Panc1 (cell line): Measurements from ENCODE around the gene ST8SIA3. TPM values are rescaled to one million over a fixed set of nuclear protein-coding genes. Genes with fewer than 3 reads are reported as not detected.

ENCODE experiments used
- ATAC-seq: fragments of 200-7000 bp; cut with Tn5 transposase; 2 replicates; pipeline ENCODE4 v1.9.1; 2020; ENCODE audit warnings: mild to moderate bottlenecking, moderate library complexity
- BruUV-seq: library from RNA; stranded (reverse); fragments of 400-500 nt; replicated peaks from 2 replicates; lab custom pipeline; 2021; lab: Mats Ljungman, UMichigan
- CTCF ChIA-PET: fragments of 300-600 bp; sonication (Branson Sonifier 250); formaldehyde crosslinking; loops from one replicate; lab custom pipeline; 2022; ENCODE audit warnings: antibody characterized with exemption; lab: Charles Lee
- POLR2A ChIA-PET: fragments of 300-600 bp; sonication (Branson Sonifier 250); formaldehyde crosslinking; loops from one replicate; lab custom pipeline; 2022; ENCODE audit warnings: antibody characterized with exemption; lab: Charles Lee
- DNase-seq: peaks from one replicate; pipeline ENCODE4 v3.0.0-alpha.2; 2010; ENCODE audit warnings: low read depth, low spot score
- H3K27ac ChIP-seq: 2 replicates; pipeline ENCODE4 v1.5.1; 2011; ENCODE audit warnings: mild to moderate bottlenecking, low read length, inconsistent platforms
- H3K27me3 ChIP-seq: fragments of 200-500 bp; sonication (Bioruptor generic); 2 replicates; pipeline ENCODE4 v1.6.0; 2014; ENCODE audit warnings: low read length, inconsistent platforms; ENCODE audit not compliant: control insufficient read depth, insufficient read depth
- H3K36me3 ChIP-seq: fragments of 200-500 bp; sonication (Bioruptor generic); 2 replicates; pipeline ENCODE4 v1.5.1; 2014; ENCODE audit warnings: inconsistent platforms, mild to moderate bottlenecking, low read length, moderate library complexity; ENCODE audit not compliant: control insufficient read depth, insufficient read depth
- H3K4me1 ChIP-seq: 2 replicates; pipeline ENCODE4 v1.5.1; 2011; ENCODE audit warnings: inconsistent platforms, mild to moderate bottlenecking, low read length, moderate library complexity; ENCODE audit not compliant: control insufficient read depth, insufficient read depth
- H3K4me3 ChIP-seq, 2 experiments: 2 replicates each; pipeline ENCODE4 v1.5.1; 2011 to 2012; ENCODE audit warnings: low read depth in 2 of 2, low read length in 2 of 2, mild to moderate bottlenecking in 2 of 2, inconsistent platforms in 1 of 2, moderate library complexity in 1 of 2
- H3K9me3 ChIP-seq: fragments of 200-500 bp; sonication (Bioruptor generic); 2 replicates; pipeline ENCODE4 v1.5.1; 2014; ENCODE audit warnings: low read depth, mild to moderate bottlenecking, inconsistent platforms, low read length, moderate library complexity; ENCODE audit not compliant: control insufficient read depth, insufficient read depth
- CTCF ChIP-seq: fragments of 450-650 bp; IDR thresholded peaks from 2 replicates; pipeline ENCODE4 v1.5.1; 2017; ENCODE audit warnings: mild to moderate bottlenecking
- POLR2AphosphoS5 ChIP-seq: IDR thresholded peaks from 2 replicates; pipeline ENCODE4 v1.6.1; 2012; ENCODE audit warnings: mild to moderate bottlenecking, low read depth, low read length, moderate library complexity
- REST ChIP-seq, 2 experiments: IDR thresholded peaks; 2 replicates each; pipeline ENCODE4 v1.6.1; 2011 to 2012; ENCODE audit warnings: low read depth in 2 of 2, control low read depth in 1 of 2, low read length in 1 of 2, mild to moderate bottlenecking in 1 of 2, moderate library complexity in 1 of 2; ENCODE audit not compliant: insufficient read depth in 1 of 2
- SIN3A ChIP-seq: IDR thresholded peaks from 2 replicates; pipeline ENCODE4 v1.6.1; 2012; ENCODE audit warnings: low read depth, mild to moderate bottlenecking, low read length, moderate library complexity, borderline replicate concordance; ENCODE audit not compliant: insufficient read depth
- TCF7L2 ChIP-seq: IDR thresholded peaks from 2 replicates; pipeline ENCODE4 v1.6.1; 2011; ENCODE audit warnings: mild to moderate bottlenecking, low read depth, low read length, inconsistent platforms
- in situ Hi-C: cut with HindIII; loops from 2 replicates; pipeline ENCODE4 v1.10.0; 2016; ENCODE audit warnings: low sequenced_read_pairs, low pct_unique_long_range_greater_than_20kb
- intact Hi-C: fragments of 100-400 bp; cut with micrococcal nuclease; formaldehyde crosslinking; loops from one replicate; pipeline ENCODE4 v1.10.0; 2022; ENCODE audit not compliant: unreplicated experiment
- total RNA-seq: library from RNA; stranded (reverse); gene quantifications from one replicate; pipeline ENCODE4 v1.2.1, GENCODE V29; 2021; ENCODE audit not compliant: unreplicated experiment

The ST8SIA3 gene
- total RNA-seq, 1 experiment from 2014 or later: not detected

- H3K27ac ChIP-seq: no peak overlapping the region
- intact Hi-C loops (no loop called here), in situ Hi-C loops (no loop called here)
- no peaks in the 10 kb centered on the region for H3K9me3 ChIP-seq
- no peak overlapping the region for H3K4me3 ChIP-seq
- no peaks in the 10 kb centered on the region for H3K4me1 ChIP-seq
- ChIA-PET CTCF (no interaction called here), POLR2A (no interaction called here)
- no TSS peak for BruUV-seq
- TF ChIP-seq POLR2AphosphoS5 (no peak), SIN3A (no peak)
- H3K36me3 ChIP-seq: no peaks in the 10 kb centered on the region
- no peaks in the 10 kb centered on the region; the same call in 1 of the 2 replicates for H3K27me3 ChIP-seq
- ATAC-seq (no peak), DNase-seq (no peak)
These were observed 20.7 kb downstream of the ST8SIA3 start for GRCh38 chr18:57373017-57373416.

- Histone ChIP-seq H3K27me3 (no peaks in the 10 kb centered on the region; the same call in 1 of the 2 replicates), H3K4me3 (no peak overlapping the region), H3K9me3 (no peaks in the 10 kb centered on the region), H3K27ac (no peak overlapping the region), H3K36me3 (no peaks in the 10 kb centered on the region), H3K4me1 (no peaks in the 10 kb centered on the region)
- intact Hi-C loops: no loop called here
- DNase-seq (no peak), ATAC-seq (no peak)
- in situ Hi-C loops: no loop called here
- TF ChIP-seq REST (IDR thresholded peaks at IDR 0.05; ENCODE audit: insufficient read depth in 1 of 2, low read depth in 2 of 2, low read length in 1 of 2) (no peak), POLR2AphosphoS5 (no peak), CTCF (no peak), SIN3A (no peak), TCF7L2 (no peak)
- ChIA-PET POLR2A (no interaction called here), CTCF (no interaction called here)
- BruUV-seq: no TSS peak
These were observed 24.1 kb downstream of the ST8SIA3 start for GRCh38 chr18:57376503-57376902.

- ATAC-seq: no peak
- in situ Hi-C loops (no loop called here), intact Hi-C loops (no loop called here)
- no peaks in the 10 kb centered on the region for H3K9me3 ChIP-seq
- H3K27me3 ChIP-seq: no peaks in the 10 kb centered on the region
- no peak for DNase-seq
- no peak for TF ChIP-seq POLR2AphosphoS5
- TF ChIP-seq TCF7L2: no peak
- no peak for TF ChIP-seq SIN3A
- TF ChIP-seq CTCF: no peak
- BruUV-seq: no TSS peak
- CTCF ChIA-PET: no interaction called here
- H3K4me1 ChIP-seq: no peaks in the 10 kb centered on the region
- no peak overlapping the region for H3K27ac ChIP-seq
- no peak overlapping the region for H3K4me3 ChIP-seq
- POLR2A ChIA-PET: no interaction called here
- H3K36me3 ChIP-seq: no peaks in the 10 kb centered on the region
These were observed 36.9 kb downstream of the ST8SIA3 start for GRCh38 chr18:57389271-57389670.
